D341Med (cell line): ENCODE results near the gene ARHGEF19.
"Not testable (repeated sequence)": the region's sequence is repeated elsewhere in the genome, so short reads cannot be mapped to it uniquely, and the experiment has no call there.

ENCODE experiments used
- DNase-seq: peaks from one replicate; pipeline ENCODE4 v3.0.0; 2012; ENCODE audit warnings: low spot score

Gene ARHGEF19

DNA sequence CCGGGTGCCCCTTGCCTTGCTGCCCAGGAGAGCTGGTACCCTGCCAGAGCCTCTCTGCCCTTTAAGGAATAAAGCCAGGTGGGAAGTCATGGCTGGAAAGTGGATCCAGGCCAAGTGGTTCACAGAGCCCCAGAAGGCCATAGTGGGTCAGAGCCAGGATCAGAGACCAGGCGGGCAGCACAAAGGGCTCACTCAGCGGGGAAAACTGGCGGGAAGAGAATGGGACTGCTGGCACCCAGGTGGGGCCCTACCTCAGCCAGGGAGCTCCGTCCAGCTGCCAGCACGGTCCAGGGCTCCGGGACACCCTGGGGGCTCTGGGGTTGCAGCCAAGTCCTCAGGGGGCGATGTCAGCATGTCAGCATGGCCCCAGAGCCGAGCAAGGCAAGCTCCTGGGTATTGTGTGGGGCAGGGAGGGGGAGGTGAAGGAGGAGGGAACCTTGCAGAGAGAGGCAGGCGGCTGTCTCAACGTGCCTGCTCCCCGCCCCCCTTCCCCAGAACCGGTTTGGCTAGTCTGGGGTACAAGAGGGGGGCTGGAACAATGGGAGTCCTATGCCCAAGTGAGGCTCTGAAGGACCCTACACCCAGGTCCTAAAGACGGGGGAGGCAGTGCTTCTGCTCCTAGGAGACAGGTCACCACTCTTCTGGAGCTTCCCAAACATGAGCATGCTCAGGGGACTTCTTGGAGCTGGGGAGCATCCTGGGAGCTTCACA is at the start of gene ARHGEF19:
TSS of gene ARHGEF19 (minus strand) at position 402 of the 711 bp plus-strand sequence. CDS start 3,598 bp downstream, outside the sequence.
- DNase-seq, result no peak

DNA sequence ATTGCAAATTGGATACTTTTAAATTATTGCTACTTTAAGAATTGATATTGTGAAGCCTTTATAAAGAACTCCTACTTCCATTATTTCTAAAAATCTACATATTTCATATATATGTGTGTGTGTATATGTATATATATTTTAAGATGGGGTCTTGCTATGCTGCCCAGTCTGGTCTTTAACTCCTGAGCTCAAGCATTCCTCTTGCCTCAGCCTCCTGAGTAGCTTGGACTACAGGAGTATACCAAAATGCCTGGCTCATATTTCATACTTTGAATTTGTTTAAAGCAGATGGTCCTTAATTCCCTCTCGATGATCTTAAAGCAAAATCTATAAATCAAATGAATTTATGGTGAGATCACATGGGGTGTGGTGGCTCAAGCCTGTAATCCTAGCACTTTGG is 49.6 kb upstream of the ARHGEF19 start:
- DNase-seq, result no peak

DNA sequence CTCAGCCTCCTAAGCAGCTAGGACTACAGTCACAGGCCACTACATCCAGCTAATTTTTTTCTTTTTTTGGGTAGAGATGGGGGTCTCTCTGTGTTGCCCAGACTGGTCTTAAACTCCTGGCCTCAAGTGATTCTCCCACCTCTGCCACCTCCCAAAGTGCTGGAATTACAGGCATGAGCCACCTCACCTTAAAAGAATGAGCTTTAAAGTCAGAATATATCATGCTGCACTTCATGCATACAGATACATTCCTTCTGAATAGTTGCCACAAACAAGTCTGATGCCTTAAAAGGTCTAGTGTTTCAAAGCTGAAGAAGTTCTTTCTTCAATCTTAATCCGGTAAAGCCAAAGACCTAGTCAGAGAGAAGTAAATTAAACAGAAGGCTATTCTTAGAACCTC is 48.4 kb upstream of the ARHGEF19 start:
- no peak for DNase-seq

DNA sequence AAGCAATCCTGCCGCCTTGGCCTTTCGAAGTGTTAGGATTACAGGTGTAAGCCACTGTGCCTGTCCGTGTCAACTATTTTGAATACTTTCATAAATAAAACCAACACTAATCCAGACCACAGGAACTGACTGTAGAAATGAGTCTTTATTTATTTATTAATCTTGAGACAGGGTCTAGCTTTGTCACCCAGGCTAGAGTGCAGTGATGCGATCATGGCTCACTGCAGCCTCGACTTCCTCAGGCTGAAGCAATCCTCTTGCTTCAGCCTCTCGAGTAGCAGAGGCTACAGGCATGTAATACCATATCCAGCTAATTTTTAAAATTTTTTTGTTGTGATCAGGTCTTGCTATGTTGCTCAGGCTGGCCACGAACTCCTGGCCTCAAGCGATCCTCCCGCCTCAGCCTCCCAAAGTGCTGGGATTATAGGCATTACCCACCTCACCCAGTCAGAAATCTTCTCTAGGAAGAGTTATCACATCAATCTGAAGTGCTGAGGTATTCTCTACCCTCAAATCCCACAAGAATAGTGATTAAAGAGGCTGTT is 46.2 kb upstream of the ARHGEF19 start:
- DNase-seq, result no peak

DNA sequence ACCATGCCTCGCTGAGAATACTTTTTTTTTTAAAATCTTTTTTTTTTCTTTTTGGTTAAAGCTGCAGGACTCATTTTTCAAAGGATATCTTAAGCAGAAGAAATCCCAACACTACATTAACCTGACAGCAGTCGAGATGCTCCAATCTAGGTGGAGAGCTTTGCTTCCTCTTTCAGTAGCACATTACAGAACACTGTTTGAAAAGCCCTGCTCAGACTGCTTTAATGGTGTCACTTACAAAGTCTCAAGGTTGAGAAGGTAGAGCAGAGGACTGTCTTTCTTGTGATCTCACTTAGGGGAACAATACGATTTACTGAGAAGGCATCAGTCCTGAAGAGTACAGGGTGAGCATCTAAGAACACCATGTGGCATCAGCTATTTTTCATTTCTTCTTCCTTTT is 45.5 kb upstream of the ARHGEF19 start:
- DNase-seq, result no peak

DNA sequence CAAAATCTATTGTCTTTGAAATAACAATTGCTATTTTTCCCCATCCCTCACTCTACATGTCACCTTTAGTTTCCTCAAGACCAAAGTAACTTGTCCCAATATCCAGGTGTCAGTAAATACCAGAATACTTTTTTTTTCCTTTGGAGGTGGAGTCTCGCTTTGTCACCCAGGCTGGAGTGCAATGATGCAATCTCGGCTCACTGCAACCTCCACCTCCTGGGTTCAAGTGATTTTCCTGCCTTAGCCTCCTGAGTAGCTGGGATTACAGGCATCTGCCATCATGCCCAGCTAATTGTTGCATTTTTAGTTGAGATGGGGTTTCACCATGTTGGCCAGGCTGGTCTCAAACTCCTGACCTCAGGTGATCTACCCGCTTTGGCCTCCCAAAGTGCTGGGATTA is 45.1 kb upstream of the ARHGEF19 start:
- not testable (repeated sequence) for DNase-seq

DNA sequence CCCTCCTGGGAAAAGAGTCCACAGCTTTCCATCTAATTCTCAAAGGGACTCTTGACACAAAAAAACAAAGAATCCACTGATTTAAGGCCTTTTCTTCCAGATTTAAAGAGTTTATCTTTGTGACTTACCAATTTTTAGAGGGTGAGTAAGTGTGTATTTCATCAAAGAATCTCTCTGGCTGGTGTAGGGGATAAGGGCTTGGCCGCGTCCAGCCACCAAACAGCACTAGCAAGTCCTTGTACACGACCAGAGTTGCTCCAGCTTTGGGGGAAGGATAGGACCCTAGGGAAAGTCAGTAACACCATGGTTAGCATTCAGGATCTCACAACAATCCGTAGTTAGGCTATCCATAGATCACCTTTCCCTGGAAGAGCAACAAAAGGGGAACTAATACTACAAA is 44.0 kb upstream of the ARHGEF19 start:
- DNase-seq, result no peak

DNA sequence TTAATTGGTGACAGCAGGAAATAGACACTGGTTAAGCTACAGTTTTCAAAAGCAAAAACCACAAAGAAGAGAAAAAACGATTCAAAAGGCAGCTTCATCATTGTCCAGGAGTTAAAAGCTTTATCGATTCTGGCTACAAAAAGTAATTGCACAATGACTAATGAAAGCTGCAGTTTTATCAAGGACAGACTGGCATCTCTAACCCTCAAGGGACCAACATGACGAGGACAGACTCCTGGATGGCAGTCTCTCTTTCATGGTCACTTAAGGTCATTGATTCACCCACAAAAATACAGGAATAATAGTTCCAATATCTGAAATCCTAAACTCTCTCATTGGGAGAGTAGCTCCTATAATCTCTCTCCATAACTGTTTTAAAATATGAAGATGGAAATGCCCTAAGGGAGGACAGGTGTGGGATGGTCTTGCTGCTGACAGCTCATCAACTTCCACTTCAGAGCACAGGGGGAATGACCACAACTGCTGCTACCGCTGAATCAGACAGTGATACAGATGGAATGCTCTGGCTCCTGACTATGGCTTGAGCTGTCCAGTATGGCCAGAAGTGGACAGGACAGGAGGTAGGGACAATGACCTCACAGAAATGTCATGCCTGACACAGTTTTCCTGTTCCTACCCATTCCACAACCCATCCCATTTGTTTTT is 41.9 kb upstream of the ARHGEF19 start:
- no peak for DNase-seq

DNA sequence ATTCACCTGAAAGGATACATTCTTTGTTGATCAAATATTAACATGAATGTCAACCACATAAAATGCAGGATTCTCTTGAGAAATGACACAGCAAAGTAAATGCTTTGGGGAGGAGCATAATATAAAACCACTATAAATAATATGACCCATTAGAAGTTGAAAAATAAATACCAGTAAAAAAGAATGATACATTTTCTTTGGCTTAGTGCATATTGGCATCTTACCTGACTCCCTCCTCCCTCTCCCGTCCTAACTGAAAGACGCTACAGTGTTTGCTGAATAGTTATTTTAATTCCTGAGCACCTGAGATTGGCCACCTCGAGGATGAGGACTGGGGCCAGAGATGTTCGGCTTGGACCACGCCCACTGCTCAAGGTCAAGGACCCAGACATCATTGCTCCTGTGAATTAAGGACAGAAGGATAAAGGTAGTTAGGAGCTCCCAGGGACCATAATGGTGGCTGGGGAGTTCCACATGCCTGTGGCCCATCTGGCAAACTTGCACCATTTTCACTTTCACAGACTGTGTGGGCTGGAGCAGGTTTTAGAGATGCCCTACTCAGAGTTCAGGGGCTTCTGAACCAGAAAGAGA is 41.0 kb upstream of the ARHGEF19 start:
- DNase-seq, result no peak

DNA sequence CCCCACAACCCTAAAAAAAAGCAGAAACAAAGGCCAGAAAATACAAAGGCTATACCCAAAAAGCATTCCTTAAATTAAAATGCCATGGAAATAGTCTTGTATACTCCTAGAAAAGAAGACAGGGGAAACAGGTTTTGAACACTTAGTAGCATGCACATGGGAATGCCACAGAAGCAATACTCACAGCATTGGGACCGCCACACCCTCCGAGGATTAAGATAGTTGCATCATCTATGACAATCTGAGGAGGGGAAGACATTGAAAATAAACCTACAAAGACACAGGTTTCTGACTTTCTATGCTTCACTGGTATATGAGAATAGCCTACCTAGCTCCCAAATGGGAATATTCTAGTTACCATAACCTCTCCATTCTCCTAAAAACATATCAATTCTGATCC is 40.5 kb upstream of the ARHGEF19 start:
- DNase-seq, result no peak

DNA sequence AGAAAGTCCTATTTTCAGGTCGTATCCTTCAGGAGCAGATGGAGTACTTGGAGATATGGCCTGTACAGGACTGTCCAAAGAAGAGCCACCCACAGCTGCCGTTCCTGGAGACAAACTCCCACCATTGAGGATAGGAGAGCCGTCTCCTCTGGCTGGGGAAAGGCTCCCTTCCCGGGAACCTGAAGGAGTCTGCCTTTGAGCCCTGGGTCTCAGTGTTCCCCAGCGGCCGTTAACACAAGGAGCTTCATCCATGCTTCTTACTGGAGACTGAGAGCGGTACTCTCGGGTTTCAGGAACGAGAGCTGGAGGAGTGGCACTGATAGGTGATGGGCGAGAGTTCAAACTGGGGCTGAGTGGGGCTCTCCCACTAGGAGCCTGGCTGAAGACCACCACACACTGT is 38.9 kb upstream of the ARHGEF19 start:
- DNase-seq, result no peak

DNA sequence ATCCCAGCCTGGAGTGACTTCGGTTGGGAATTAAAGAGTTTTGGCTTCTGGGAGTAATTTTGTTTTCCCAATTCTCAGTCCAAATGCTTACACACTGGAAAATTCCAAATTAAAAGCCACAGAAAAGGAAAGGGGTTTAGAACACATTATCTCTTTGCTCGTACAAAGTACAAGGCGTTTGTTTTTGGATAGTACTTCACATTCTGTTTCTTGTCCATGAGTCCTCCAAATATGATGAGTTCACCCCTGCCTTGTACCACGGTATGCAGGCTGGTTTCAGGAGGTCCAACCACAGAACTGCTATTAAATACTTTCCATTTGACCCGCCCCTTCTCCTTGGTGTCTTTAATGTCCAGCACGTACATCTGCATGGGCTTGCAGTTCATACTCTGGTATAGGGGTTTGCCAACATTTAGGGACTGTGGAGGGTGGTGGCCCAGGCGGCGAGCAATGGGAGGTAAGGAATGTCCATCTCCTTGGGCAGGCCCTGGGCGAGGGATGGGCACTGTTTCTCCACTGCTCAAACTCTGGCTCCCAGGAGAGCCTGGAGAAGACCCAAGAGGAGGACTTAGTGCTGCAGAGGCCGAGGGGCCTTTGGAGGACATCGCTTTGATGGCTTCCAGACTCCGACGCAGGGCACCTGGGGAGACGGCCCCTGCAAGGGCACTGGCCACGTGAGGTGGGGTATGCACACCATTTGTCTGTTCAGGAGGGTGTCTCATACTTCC is 38.2 kb upstream of the ARHGEF19 start:
- DNase-seq, result no peak

DNA sequence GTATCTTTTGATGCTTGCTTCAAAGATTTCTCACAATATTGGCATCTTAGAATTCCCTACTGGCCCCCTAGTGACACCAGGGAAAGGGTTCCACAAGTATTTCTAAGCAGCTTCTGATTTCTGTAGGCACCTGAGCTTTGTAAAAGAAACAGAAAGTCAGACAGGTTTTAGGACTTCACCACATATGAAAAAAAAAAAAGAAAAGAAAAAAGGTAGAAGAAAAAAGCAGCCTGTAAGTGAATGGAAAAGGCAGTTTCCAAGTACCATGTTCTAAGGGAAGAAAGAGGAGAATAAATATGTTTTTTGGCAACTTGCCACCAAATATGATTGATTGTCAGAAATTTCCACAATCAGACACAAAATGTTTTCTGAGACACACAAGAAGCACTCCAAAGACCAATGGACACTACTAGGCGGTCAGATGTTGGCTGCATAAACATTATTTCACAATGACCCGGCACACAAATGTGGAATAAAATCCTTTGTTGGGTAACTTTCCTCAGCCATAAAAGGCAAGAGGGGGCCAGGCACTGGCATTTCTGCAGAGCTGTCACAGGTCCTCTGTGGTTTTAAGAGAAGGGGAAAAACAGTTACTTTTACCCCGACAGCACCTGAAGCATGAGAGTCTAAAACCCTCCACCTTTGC is 37.3 kb upstream of the ARHGEF19 start:
- no peak for DNase-seq

DNA sequence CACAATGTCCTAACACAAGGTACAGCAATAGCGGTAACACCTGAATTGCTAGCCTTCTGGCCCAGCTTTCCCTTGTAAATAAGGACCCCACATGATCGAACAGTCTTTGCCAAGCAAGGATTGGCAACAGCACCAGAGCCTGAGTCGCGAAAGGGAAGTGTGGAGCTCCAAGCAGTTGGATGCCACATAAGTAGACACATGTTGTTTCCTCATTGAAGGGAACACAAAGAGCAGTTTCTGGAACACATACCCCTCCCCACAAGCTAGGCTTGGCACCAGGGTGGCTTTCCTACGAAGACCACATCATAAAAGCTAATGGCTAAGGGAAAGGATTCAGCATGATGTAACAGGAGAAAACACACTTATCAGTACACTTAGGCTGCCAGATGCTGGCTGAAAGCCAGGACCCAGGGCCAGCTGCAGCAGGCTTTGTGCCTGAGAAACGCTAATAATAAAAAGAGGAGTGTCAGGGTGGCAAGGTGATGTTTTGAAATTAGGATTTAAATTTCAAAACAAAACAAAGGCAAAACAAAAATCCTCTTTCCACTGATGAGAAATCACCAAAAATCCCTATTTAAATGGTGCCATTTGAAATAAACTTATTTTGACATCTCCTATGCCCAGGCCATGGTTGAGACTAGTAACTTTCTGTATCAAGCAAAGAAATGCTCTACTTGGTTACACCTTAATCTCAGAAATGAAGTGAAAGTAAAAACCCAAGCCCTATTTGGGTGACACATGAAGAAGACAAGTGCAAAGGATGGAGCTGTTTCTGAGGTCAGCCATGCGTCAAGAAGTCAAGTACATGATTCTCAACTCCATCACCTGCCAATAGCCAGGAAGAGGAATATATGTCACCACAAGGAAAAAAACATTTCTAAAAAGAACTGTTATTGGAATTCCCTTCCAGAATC is 36.4 kb upstream of the ARHGEF19 start:
- no peak for DNase-seq

DNA sequence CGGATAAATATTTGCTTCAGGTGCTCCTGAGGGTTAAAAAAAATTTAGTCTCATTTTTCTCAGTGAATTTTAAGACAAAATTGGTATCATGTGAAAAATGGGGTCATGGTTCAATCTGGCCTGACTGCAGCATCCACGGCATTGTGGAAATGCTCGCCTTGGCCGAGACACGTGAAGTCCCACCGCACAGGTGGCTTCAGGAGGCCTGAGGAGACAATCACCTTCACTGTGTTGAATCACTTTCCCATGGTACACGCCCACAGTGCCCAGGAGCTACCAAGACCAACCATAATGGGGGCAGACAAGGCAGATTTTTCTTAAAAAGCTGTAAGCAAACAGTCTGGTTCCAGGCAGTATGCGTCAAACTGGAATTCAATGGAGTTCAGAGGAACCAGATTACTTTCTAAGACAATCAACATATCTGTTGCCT is 35.6 kb upstream of the ARHGEF19 start:
- no peak for DNase-seq

DNA sequence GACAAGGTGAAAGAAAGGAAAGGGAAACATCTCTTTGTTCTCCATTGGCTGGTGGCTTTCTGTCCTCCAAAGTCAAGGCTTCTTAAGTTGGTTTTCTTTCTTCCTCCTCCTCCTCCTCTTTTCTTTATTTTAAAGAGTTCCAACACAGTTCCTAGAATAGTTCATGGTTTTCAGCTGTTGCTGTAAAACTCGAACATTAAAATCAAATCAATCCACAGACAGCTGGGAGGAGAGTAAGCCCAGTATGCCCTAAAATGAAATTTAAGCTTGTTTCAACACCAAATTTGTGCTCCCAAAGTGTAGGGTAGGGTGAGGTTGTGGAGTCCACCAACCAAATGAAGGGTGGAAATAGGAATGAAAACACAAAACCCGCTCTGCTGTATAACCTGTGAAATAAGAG is 35.0 kb upstream of the ARHGEF19 start:
- no peak for DNase-seq

DNA sequence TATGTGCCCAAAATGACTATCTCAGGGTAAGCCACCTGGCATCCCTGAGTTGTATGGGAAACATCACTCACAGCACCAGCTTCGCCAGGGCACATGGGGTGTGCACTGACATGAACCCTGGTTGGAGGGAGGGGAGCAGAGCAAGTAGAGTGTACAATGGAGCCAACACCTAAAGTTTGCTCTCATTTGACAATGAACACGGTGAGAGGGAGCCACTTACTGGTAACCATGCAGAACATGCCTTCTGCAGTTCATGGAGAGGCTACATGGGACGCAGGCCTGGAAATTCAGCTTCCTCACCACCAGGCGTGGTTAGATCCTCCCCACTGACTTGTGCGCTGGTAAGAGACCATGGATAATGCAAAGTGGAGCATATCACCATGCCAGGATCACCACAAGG is 34.5 kb upstream of the ARHGEF19 start:
- no peak for DNase-seq

DNA sequence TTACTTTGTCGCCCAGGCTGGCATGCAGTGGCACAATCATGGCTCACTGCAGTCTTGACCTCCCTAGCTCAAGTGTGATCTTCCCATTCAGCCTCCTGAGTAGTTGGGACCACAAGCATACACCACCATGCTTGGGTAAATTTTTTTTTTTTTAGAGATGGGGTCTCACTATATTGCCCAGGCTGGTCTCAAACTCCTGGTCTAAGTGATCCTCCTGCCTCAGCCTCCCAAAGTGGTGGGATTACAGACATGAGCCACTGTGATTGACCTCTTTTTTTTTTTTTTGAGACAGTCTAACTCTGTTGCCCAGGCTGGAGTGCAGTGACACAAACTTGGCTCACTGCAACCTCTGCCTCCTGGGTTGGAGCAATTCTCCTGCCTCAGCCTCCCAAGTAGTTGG is 33.8 kb upstream of the ARHGEF19 start:
- not testable (repeated sequence) for DNase-seq

DNA sequence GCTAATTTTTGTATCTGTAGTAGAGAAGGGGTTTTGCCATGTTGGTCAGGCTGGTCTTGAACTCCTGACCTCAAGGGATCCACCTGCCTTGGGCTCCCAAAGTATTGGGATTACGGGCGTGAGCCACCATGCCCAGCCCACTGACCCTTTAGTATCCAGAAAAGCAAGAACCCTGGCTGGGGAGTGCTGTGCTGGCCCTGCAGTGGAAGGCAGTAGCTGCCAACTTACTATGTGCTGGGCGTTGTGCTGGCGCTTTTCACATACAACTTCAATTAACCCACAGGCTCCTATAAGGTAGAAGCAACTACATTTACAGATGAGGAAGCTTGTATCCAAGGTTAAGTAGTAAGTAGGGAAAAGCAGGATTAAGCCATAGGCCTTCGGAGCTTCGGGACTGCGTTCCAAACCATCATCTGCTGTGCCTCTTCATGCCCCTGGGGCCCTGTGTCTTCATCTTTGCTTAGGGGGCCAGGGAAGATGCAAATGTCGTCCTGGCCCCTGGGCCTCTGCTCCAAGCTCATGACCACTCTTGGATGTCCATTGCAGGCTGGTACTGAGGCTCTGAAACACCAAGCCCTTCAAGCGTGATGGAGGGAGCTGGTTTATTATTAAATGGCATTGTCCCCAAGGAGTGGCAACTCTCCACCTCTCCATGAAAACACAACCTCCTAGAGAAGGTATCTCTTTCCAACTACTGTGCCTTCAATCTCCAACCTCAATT is 33.2 kb upstream of the ARHGEF19 start:
- no peak for DNase-seq

DNA sequence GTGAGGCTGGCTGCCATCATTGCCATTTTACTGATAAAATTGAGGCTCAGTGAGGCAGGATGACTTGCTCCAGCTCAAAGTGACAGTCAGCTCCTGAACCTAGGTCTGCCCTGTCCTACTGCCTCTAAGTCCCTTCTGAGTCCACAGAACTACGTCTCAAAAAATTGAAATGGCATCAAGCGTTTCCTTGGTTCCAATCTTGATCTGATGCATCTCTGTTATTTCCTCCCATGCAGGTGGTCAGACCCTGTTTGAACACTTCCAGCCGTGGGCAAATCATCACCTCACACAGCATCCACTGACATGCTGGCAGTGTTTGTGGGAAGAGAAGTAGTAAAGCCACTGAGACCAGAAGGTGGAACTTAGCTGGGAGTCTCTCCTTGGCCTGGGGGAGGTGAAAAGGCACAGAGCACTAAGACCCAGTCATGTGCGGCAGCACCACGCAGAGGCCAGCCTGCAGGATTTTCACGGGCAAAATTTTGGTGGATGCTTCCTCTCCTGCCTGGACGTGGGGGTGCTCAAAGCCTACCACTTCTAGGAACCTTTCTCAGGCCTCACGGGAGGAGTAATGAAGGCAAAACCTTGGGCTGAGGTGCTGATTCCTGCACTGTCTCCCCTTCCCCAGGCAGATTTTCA is 32.3 kb upstream of the ARHGEF19 start:
- DNase-seq, result no peak
